ENCODE measurements around the gene SSNA1.
"Not testable (repeated sequence)": the region's sequence is repeated elsewhere in the genome, so short reads cannot be mapped to it uniquely, and the experiment has no call there.

SSNA1 gene

GRCh38 chr9:137234758-137235423 is 46.4 kb downstream of the SSNA1 start:
- no peak for DNase-seq

GRCh38 chr9:137235424-137236237 is 47.2 kb downstream of the SSNA1 start:
- DNase-seq, result no peak

GRCh38 chr9:137236238-137236935 is 47.9 kb downstream of the SSNA1 start:
- DNase-seq, result peak; percentile 74 to 84

GRCh38 chr9:137236936-137237421 is 48.5 kb downstream of the SSNA1 start:
- no peak for DNase-seq

- peak; percentile 87 to 88 for DNase-seq
These were observed 49.6 kb downstream of the SSNA1 start for GRCh38 chr9:137237759-137238726.

GRCh38 chr9:137239541-137240200 is 51.2 kb downstream of the SSNA1 start:
- not testable (repeated sequence) for DNase-seq
